Stimulated activated CD4-positive, alpha-beta T cell treated with anti-CD3 and anti-CD28 coated beads, TNF-alpha, amount 100 ng/mL, for 24 hours (primary cell): ENCODE data around the gene EMC8.

ENCODE experiments used
- DNase-seq, 3 experiments: peaks; one replicate each; pipeline ENCODE4 v3.0.0-alpha.2; 2020; ENCODE audit warnings: low read depth in 3 of 3

The EMC8 gene

GRCh38 chr16:85755929-85756768 lies 43.2 kb downstream of the EMC8 start:
- DNase-seq: no peak

DNA sequence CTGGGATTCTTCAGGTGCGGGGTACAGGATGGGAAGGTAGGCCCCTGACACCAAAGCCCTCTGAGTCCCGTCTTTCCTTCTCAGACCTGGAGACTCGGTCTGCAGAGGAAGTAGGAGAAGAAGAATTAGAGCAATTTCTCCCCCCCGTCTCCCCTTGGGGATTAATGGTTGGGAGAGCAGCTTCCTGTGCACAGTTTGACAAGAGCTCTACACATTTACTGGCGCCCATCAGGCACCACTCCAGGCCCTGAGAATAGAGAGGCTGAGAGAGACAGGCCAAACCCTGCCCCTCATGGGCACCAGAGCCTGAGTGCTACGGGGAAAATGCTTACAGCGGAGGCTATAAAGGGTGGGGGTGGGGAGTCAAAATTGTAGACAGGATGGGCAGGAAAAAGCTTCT lies 44.9 kb downstream of the EMC8 start:
- DNase-seq: no peak

DNA sequence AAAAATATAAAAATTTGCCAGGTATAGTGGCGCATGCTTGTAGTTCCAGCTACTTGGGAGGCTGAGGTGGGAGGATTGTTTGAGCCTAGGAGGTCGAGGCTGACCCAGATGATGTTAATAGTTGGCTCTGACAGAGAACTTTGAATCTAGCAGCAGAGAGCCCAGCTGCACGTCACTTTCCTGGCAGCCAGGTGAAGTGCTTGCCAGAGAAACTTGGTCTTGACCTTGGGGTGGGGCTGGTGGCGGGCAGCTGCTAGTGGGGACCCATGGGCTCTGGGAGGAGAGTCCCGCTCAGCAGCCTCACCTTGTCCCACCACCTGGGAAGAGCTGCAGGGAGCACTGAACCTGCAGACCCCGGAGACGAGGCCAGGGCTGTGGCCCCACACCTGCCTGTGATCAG lies 45.4 kb downstream of the EMC8 start:
- DNase-seq: no peak

GRCh38 chr16:85753559-85753958 lies 45.8 kb downstream of the EMC8 start:
- DNase-seq: no peak

DNA sequence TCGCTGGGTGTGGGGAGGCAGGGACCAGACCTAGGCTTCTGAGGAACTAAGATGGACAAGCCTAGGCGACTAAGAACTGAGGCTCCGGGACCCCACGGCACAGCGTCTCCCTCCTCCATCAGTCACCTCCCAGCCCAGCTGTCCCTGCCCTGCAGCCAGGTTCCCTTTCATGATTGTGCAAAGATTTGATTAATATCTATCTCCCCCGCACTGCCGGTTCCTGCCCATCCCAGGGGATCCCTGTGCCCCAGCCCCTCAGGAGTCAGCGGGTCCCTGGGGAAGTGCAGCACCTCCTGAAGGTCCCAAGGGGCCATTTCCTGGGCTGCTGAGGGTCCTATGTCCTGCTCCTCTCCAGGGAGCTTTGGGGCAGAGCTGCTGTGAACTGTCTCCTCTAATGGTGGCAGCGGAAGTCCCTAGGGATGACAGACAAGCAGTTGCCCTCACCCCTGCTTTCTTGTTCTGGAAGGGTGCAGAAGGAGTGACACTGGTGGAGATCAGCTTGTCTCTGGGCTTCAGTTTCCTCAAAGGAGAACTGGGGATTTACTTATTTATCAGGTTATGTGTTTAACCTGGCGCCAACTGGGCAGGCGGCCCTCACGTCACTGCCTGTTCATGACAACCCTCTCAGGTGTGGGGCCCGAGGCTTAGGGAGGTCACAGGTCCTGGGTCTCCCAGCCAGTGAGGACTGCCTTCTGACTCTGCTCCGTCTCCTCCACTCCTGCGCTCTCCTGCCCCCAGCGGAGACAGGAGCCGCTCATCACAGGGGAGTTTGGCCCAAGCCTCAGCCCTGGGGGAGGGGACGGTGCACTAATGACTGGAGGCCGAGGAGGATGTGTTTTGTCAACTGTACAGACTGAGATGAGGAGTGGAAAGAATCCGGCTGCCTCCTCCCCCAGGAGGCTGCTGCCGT lies 46.6 kb downstream of the EMC8 start:
- no peak for DNase-seq

DNA sequence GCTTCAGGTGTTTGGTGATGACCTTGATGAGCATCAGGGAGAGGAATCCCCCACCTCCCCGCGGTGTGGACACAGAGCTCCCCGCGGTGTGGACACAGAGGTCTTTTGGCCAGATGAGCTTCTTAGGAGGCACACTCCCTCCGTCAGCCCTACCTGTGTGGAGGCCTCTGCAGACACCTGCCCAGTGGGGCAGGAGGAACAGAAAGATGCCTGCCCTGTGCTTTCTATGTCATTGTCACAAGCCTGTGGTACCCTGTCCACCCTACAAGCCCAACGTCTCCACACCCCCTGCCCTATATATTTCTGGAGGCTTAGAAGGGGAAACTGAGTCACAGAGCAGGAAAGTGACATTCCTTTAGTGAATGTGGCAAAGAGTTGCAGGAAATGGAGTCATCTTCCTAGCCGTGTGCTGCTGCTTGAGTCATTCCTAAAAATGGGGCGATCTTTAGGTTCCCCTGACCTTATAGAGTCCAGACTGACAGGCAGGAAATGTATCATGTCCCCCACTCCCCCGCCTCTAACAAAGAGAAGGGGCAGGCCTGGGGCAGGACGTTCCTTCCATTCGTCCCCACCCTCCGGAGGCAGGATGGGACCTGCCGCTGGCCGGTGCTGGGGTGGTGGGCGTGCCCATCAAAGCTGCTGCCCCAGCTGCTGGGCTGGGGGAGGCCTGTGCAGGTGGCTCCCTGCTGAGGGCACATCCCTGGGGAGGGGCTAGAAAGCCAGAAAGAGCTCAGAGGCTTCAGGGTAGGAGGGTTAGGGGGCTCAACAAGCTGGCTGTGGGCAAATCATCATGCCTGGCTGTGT lies 47.4 kb downstream of the EMC8 start:
- DNase-seq: no peak

DNA sequence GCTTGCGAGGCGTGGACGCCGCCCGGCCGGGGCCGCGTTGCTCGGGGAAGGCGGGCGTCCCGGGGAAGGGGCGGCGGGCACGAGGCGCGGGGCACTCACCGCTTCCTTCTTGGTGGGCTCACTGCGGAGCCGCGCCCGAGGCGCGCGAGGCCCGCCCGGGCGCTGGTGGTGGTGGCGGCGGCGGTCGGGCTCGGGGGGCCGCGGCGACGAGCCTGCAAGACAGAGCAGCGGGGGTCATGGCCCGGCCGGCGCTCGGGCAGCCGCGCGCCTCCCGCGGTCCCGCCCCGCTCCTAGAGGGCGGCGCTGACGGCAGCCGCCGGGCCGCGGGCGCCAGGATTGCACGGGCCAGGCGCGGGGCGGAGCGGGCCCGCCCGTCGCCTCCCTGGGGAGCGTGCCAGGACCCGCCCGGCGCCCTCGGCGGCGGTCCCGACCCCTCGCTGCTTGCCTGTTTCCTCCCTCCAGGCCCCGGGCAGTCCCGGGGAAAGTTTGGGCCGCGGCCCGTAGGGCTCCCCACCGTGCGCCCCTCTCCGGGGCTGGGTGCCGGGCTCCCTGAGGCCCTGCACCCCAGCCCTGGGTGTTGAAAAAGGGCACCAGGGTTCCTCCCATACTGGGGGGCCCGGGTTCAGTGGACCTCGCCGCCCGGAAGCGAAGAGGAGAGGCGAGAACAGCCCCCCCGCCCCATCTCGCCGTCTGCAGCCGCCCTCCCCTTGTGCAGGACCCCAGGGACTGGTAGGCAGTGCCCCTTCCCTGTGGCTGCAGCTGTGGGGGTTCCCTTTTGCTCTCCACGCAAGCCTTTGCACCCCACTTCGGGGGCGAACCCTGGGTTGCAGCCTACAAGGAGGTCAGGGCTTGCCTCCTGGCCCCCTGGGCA lies 48.3 kb downstream of the EMC8 start, which contains the start of gene C16orf74:
TSS of gene C16orf74 (minus strand) at position 270 of the 871 bp plus-strand sequence. CDS start 15,879 bp downstream, outside the sequence.
- DNase-seq: no peak

GRCh38 chr16:85750146-85750826 lies 49.1 kb downstream of the EMC8 start:
- no peak for DNase-seq

DNA sequence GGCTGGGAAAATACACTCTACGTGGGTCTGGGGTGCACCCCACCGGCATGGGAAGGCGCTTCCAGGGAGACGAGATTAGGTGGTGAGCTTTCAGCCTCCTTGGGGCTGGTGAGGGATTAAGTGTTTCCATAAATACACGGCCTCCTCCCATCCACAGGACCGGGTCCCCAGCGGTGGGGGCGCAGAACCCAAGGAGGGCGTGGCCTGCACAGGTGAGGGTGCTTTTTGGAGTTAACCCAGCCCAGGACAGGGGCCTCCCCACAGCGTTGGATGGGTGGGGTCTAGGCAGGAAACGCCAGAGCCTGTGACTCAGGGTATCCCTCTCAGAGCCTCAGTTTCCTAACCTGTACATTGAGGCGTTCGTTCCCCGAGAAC lies 49.6 kb downstream of the EMC8 start:
- no peak for DNase-seq

DNA sequence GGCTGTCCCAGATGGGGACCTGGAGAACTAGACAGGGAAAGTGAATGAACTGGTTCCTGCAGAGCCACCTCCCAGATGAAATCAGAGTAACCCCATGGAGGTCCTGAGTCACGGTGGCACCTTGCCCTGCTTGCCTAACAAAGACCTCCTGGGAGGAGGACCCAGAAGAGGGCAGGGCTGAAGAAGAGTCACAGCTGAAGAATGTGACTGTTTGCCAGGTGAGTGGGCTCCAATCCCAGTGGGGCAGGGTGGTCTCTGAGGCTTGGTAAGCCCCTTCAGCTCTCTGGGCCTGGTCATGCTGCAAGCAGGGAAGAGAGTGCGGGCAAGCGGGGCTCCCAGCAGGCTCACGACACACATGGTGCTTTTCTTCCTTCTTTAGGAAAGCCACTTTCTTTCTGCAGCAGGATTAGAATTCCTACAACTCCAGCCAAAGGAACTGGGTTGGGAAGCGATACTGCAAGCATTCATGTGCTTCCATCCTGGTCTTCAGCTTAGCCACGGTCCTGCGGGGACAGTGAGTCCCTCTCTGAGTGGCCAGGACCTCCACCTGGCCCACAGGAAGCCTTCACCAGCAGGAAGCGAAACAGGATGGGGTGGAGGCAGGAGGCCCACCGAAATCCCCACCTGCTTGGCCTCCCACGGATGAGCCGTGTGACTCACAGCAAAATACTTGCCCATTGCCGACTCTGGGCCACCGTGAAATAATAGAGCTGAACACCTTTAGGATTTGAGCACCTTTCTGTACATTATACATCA lies 52.7 kb downstream of the EMC8 start:
- DNase-seq: no peak

GRCh38 chr16:85738923-85739715 lies 60.2 kb downstream of the EMC8 start:
- no peak for DNase-seq

GRCh38 chr16:85736921-85737320 lies 62.4 kb downstream of the EMC8 start:
- no peak for DNase-seq

GRCh38 chr16:85735946-85736345 lies 63.4 kb downstream of the EMC8 start:
- no peak for DNase-seq

- no peak for DNase-seq
Observed at GRCh38 chr16:85735225-85735635, 64.1 kb downstream of the EMC8 start.

DNA sequence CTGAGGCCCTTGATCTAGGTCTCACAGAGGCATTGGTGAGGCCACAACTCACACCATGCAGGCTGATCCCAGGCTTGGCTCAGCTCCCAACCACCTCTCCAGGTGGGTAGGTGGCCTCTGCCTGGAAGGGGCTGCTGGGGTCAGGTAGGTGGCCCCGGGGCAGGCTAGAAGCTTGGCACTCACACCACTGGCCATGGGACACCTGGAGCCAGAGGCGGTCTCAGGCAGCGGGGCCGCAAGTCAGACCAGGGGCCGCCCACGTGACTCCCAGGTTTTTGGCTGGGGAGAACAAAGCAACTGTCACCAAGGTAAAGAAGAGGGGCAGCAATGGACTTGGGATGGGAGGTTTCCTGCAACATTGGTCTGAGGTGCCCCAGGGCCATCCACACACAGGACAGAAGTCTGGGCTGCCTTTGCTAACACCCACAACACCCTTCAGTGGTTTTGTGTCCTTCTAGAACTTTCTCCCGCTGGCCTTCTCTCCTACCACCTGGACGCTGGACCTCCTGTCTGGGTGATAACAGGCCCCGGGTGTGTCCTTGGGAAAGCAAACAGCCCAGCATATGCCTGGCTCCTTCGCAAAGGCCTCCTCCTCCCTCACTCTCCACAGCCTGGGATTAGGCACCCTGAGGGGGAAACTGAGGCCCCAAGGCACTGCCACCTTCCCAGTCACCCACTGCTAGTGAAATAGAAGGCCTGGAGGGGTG lies 64.9 kb downstream of the EMC8 start:
- no peak for DNase-seq

- DNase-seq: no peak
Observed at GRCh38 chr16:85733839-85734170, 65.5 kb downstream of the EMC8 start.

GRCh38 chr16:85733155-85733838 lies 66.0 kb downstream of the EMC8 start:
- no peak for DNase-seq

- DNase-seq: no peak
Observed at GRCh38 chr16:85731179-85731578, 68.2 kb downstream of the EMC8 start.
